SK-N-SH treated with all-trans-retinoic acid at 6 μM for 48 hours (cell line): Measurements from ENCODE around the gene HDAC10.

Experiments used
- ATAC-seq: fragments of 200-7000 bp; cut with Tn5 transposase; 3 replicates; pipeline ENCODE4 v1.9.1; 2020; ENCODE audit warnings: mild to moderate bottlenecking, moderate library complexity
- CSDC2 ChIP-seq: fragments of 250-450 bp; sonication (Bioruptor Pico); IDR thresholded peaks from 2 replicates; pipeline ENCODE4 v1.5.0; 2020; ENCODE audit warnings: mild to moderate bottlenecking, moderate library complexity
- ESRRG ChIP-seq: fragments of 250-450 bp; sonication (Bioruptor Pico); IDR thresholded peaks from 2 replicates; pipeline ENCODE4 v1.6.1; 2021; ENCODE audit warnings: mild to moderate bottlenecking
- ISL1 ChIP-seq: fragments of 250-450 bp; sonication (Bioruptor Pico); IDR thresholded peaks from 2 replicates; pipeline ENCODE4 v2.1.2; 2022; ENCODE audit warnings: mild to moderate bottlenecking, moderate library complexity
- PPARA ChIP-seq: fragments of 250-450 bp; sonication (Bioruptor Pico); IDR thresholded peaks from 2 replicates; pipeline ENCODE4 v1.5.0; 2020; ENCODE audit warnings: mild to moderate bottlenecking, borderline replicate concordance
- TCF4 ChIP-seq: fragments of 250-450 bp; sonication (Bioruptor Pico); IDR thresholded peaks from 2 replicates; pipeline ENCODE4 v1.8.0; 2021; ENCODE audit warnings: mild to moderate bottlenecking, moderate library complexity, borderline replicate concordance
- ZC3H10 ChIP-seq: fragments of 250-450 bp; sonication (Bioruptor Pico); IDR thresholded peaks from 2 replicates; pipeline ENCODE4 v1.5.1; 2021; ENCODE audit warnings: mild to moderate bottlenecking, moderate library complexity
- ZFP30 ChIP-seq: fragments of 450-650 bp; formaldehyde crosslinking; IDR thresholded peaks from 2 replicates; pipeline ENCODE4 v1.5.0; 2022; ENCODE audit warnings: mild to moderate bottlenecking, moderate library complexity
- ZNF565 ChIP-seq: fragments of 450-650 bp; formaldehyde crosslinking; conservative IDR thresholded peaks from 2 replicates; pipeline ENCODE4 v1.5.0; 2020; ENCODE audit warnings: low read depth, mild to moderate bottlenecking, moderate library complexity
- TF ChIP-seq, protein P1 (sequence below): fragments of 250-450 bp; sonication (Bioruptor Pico); IDR thresholded peaks from 2 replicates; pipeline ENCODE4 v1.5.0; 2020; ENCODE audit warnings: mild to moderate bottlenecking, moderate library complexity

The HDAC10 gene

DNA sequence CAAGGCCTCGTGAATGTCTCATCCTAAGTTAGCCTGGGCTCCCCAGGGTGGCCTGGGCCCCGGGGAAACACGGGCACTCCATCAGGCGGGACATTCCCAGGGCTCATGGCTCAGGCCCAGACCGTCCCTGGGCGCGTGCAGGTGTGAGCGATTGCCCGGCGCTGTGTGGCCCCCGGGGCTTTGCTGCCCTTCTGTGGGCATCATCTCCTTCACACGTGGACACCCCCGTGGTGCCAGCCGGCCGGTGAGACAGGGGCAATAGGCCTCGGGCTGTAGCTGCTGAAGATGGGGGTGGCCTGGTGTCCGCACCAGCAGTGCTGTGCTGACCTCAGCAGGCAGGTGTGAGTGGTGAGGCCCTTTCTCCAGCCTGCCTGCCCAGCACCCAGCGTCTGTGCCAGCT is 54.8 kb downstream of the HDAC10 start:
- TF ChIP-seq ZFP30 (no peak), ZNF565 (CRISPR knock-in tag) (no peak), ESRRG (CRISPR knock-in tag) (no peak), CSDC2 (CRISPR knock-in tag) (no peak), ZC3H10 (CRISPR knock-in tag) (no peak), PPARA (no peak), TCF4 (CRISPR knock-in tag) (no peak), ISL1 (CRISPR knock-in tag) (no peak)
- TF ChIP-seq, protein P1, sequence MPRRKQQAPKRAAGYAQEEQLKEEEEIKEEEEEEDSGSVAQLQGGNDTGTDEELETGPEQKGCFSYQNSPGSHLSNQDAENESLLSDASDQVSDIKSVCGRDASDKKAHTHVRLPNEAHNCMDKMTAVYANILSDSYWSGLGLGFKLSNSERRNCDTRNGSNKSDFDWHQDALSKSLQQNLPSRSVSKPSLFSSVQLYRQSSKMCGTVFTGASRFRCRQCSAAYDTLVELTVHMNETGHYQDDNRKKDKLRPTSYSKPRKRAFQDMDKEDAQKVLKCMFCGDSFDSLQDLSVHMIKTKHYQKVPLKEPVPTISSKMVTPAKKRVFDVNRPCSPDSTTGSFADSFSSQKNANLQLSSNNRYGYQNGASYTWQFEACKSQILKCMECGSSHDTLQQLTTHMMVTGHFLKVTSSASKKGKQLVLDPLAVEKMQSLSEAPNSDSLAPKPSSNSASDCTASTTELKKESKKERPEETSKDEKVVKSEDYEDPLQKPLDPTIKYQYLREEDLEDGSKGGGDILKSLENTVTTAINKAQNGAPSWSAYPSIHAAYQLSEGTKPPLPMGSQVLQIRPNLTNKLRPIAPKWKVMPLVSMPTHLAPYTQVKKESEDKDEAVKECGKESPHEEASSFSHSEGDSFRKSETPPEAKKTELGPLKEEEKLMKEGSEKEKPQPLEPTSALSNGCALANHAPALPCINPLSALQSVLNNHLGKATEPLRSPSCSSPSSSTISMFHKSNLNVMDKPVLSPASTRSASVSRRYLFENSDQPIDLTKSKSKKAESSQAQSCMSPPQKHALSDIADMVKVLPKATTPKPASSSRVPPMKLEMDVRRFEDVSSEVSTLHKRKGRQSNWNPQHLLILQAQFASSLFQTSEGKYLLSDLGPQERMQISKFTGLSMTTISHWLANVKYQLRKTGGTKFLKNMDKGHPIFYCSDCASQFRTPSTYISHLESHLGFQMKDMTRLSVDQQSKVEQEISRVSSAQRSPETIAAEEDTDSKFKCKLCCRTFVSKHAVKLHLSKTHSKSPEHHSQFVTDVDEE (CRISPR knock-in tag): no peak
- ATAC-seq: no peak
